PFSK-1 (cell line): ENCODE measurements around the gene GABRB3.

Experiments used
- FOXP2 ChIP-seq: optimal IDR thresholded peaks from 2 replicates; pipeline ENCODE3; 2011; ENCODE audit warnings: borderline replicate concordance, control low read depth, inconsistent platforms; ENCODE audit not compliant: insufficient read depth; ENCODE audit errors: extremely low read length, extremely low read depth
- POLR2AphosphoS5 ChIP-seq: IDR thresholded peaks from 2 replicates; pipeline ENCODE4 v1.6.1; 2012; ENCODE audit warnings: low read depth, mild to moderate bottlenecking, control low read depth, low read length, moderate library complexity
- SIN3A ChIP-seq: IDR thresholded peaks from 2 replicates; pipeline ENCODE4 v1.6.1; 2012; ENCODE audit warnings: mild to moderate bottlenecking, low read length, moderate library complexity, borderline replicate concordance; ENCODE audit not compliant: insufficient read depth
- TAF1 ChIP-seq: IDR thresholded peaks from 2 replicates; pipeline ENCODE4 v1.6.1; 2012; ENCODE audit warnings: low read length, control low read depth, borderline replicate concordance; ENCODE audit not compliant: insufficient read depth
- TF ChIP-seq, protein P1 (sequence below), 2 experiments: IDR thresholded peaks; 2 replicates each; pipeline versions ENCODE4 v1.6.1 to v1.8.0; 2011 to 2012; ENCODE audit warnings: low read depth in 2 of 2, low read length in 2 of 2, control low read depth in 1 of 2, inconsistent platforms in 1 of 2, mild to moderate bottlenecking in 1 of 2, moderate library complexity in 1 of 2; ENCODE audit not compliant: insufficient read depth in 1 of 2

GABRB3 gene

GRCh38 chr15:26572602-26573350, 200.1 kb downstream of the GABRB3 start:
- TF ChIP-seq FOXP2 (no peak), SIN3A (no peak), TAF1 (no peak), POLR2AphosphoS5 (no peak)
- TF ChIP-seq, protein P1, sequence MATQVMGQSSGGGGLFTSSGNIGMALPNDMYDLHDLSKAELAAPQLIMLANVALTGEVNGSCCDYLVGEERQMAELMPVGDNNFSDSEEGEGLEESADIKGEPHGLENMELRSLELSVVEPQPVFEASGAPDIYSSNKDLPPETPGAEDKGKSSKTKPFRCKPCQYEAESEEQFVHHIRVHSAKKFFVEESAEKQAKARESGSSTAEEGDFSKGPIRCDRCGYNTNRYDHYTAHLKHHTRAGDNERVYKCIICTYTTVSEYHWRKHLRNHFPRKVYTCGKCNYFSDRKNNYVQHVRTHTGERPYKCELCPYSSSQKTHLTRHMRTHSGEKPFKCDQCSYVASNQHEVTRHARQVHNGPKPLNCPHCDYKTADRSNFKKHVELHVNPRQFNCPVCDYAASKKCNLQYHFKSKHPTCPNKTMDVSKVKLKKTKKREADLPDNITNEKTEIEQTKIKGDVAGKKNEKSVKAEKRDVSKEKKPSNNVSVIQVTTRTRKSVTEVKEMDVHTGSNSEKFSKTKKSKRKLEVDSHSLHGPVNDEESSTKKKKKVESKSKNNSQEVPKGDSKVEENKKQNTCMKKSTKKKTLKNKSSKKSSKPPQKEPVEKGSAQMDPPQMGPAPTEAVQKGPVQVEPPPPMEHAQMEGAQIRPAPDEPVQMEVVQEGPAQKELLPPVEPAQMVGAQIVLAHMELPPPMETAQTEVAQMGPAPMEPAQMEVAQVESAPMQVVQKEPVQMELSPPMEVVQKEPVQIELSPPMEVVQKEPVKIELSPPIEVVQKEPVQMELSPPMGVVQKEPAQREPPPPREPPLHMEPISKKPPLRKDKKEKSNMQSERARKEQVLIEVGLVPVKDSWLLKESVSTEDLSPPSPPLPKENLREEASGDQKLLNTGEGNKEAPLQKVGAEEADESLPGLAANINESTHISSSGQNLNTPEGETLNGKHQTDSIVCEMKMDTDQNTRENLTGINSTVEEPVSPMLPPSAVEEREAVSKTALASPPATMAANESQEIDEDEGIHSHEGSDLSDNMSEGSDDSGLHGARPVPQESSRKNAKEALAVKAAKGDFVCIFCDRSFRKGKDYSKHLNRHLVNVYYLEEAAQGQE (IDR thresholded peaks at IDR 0.05; ENCODE audit: insufficient read depth in 1 of 2, low read depth in 2 of 2, low read length in 2 of 2) = no peak

GRCh38 chr15:26571346-26571745, 201.5 kb downstream of the GABRB3 start:
- TF ChIP-seq POLR2AphosphoS5 (no peak), SIN3A (no peak), FOXP2 (no peak), TAF1 (no peak)
- TF ChIP-seq, protein P1 (IDR thresholded peaks at IDR 0.05; ENCODE audit: insufficient read depth in 1 of 2, low read depth in 2 of 2, low read length in 2 of 2) = no peak

- TF ChIP-seq TAF1 (no peak), POLR2AphosphoS5 (no peak), FOXP2 (no peak), SIN3A (no peak)
- TF ChIP-seq, protein P1 (IDR thresholded peaks at IDR 0.05; ENCODE audit: insufficient read depth in 1 of 2, low read depth in 2 of 2, low read length in 2 of 2) = no peak
Measured at GRCh38 chr15:26565542-26565941, 207.3 kb downstream of the GABRB3 start.

- TF ChIP-seq, protein P1 (IDR thresholded peaks at IDR 0.05; ENCODE audit: insufficient read depth in 1 of 2, low read depth in 2 of 2, low read length in 2 of 2) = no peak
Measured at GRCh38 chr15:26564361-26564760, 208.5 kb downstream of the GABRB3 start.

DNA sequence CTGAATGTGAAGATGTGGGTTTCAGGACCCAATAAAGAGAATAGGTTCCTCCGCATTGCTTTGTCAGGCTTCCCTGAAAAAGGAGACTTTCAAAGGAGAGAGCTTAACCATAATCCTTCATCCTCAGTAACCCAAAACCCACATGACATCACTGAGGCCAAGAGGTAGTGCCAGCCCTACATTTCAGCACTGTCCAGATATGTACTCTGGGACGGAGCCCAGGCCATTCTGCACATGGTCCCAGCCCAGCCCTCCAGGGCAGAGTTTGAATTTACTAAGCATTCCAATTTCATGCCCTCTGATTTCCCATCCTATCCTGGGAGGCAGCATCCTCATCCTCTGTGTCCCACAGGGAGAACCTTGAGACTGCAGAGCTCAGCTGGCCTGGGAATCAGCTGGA, 210.5 kb downstream of the GABRB3 start:
- no peak for TF ChIP-seq FOXP2
- no peak for TF ChIP-seq SIN3A
- no peak for TF ChIP-seq POLR2AphosphoS5
- TF ChIP-seq, protein P1 (IDR thresholded peaks at IDR 0.05; ENCODE audit: insufficient read depth in 1 of 2, low read depth in 2 of 2, low read length in 2 of 2) = no peak
- no peak for TF ChIP-seq TAF1
